GM19240 (cell line): Measurements from ENCODE around the gene CTBP1.

Source experiments
- DNase-seq: peaks from one replicate; pipeline ENCODE4 v3.0.0; 2011; ENCODE audit warnings: low spot score; ENCODE audit not compliant: insufficient read length

Gene CTBP1

GRCh38 chr4:1225272-1226143 is 23.4 kb downstream of the CTBP1 start:
- no peak for DNase-seq

DNA sequence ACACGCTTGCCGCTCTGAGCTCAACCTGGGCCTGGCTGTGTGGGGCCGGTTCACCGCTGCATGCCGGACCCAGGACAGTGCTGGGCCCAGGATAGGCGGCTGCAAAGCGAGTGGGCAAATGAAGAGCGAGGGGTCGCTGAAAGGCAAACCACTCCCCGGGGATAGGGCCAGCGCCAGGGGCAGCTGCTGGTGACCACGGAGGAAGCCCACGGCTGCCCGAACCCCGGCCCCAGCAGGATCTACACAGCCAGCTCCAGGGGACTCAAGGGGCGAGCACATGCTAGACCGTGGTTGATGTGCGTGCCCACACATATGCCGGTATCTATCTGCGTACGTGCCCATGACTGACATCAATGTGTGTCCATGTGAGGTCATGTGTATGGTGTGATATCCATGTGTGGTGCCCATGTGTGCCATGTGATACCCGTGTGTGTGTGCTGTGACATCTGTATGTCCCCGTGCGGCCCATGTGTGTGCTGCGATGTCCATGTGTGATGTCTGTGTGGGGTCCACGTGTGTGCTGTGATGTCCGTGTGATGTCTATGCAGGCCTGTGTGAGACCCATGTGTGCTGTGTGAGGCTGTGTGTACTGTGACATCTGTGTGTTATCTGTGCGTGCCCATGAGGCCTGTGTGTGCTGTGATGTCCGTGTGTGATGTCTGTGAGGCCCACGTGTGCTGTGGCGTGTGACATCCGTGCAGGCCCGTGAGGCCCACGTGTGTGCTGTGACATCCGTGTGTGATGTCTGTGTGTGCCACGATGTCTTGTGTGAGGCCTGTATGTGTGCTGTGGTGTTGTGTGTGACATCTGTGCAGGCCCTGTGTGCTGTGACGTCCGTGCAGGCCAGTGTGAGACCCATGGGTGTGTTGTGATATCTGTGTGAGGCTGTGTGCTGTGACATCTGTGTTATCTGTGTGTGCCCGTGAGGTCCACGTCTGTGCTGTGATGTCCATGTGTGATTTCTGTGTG is 24.8 kb downstream of the CTBP1 start:
- DNase-seq = no peak

DNA sequence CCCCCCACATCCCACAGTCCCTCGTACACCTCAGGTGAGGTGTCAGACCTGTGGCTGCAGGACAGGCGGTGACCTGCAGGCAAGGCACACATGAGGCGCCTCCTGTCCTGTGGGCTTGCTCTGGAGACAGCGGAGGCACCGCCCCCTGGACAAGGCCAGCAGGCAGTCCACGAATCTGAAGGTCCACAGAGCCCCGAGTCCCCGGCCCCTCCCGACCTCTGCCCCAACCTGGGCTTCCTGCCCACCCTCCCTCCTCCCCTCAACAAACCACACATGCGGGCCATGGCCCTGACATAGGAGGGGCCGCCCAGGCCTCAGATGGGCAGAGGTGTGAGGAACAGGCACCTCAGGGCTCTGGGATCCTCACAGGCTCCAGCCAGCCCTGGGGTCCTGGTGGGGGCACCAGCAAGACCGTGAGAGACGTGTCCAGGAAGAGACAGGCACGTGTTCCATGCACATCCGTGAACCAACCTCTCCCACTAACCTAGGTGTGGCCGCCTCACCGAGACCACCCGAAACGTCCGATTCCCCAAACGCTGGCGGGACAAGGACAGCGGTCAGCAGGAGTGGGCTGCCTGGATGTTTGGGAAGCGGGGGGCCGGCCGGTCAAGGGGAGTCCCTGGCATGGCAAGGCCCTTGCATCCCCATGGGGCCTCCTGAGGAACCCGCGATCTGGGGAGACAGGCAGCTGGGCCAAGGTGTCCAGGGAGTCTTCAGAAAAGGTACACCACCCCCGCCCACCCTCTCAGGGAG is 25.8 kb downstream of the CTBP1 start:
- no peak for DNase-seq

- no peak for DNase-seq
Measured at GRCh38 chr4:1222036-1222789, 26.7 kb downstream of the CTBP1 start.

- no peak for DNase-seq
Measured at GRCh38 chr4:1221155-1221870, 27.6 kb downstream of the CTBP1 start.

- DNase-seq = no peak
Measured at GRCh38 chr4:1220566-1220965, 28.4 kb downstream of the CTBP1 start.

- DNase-seq = no peak
Measured at GRCh38 chr4:1219566-1219950, 29.4 kb downstream of the CTBP1 start.

DNA sequence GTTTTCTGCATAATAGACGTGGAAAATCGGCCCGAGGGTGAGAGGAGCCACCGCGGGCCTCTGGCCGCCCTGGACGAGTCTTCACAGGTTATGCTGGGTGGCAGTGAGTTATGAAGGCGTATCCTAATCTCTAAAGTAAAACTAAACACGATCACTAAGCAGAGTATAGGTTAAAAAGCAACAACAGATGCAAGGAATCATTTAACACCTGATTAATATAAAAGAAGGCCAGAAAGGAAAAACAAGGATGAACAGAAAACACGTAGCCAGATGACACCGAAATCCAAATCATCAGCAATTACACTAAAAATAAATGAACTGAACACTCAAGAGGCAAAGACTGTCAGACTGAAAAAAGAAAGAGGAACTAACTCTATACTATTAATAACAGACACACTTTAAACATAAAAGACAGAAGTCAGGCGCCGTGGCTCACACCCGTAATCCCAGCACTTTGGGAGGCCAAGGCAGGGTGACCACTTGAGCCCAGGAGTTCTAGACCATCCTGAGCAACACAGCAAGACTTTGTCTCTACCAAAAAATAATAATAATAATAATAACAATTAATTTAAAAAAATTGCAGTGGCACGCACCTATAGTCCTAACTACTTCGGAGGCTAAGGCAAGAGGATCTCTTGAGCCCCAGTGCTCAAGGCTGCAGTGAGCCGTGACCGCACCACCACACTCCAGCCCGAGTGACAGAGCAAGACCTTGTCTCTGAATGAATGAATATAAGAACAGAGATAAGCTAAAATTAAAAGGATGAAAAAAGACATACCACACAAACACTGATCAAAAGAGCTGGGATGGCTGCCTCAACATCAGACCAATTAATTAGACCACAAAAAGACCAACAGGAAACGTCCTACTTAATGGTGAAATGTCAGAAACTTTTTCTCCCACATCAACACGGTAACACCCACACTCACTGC is 30.0 kb downstream of the CTBP1 start:
- peak; percentile 61 for DNase-seq

DNA sequence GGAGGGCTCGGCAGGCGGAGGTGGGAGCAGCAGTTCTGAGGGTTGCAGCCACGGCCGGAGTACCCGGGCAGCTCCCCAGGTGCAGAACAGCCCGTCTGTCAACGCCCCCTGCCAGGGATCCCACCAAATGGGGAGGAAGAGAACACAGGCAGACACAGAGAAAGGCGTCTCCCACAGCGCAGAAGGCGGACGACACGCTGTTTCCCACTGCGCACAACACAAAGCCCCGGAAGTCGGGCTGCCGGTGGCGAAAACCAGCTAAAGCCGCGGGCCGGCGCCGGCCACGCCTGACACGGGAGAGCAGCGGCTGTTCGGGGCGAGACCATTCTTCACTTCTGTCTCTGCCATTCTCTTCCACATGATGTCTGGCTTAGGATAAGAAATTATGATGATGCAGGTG is 31.6 kb downstream of the CTBP1 start:
- no peak for DNase-seq

GRCh38 chr4:1216869-1217294 is 32.0 kb downstream of the CTBP1 start:
- peak; percentile 60 for DNase-seq

DNA sequence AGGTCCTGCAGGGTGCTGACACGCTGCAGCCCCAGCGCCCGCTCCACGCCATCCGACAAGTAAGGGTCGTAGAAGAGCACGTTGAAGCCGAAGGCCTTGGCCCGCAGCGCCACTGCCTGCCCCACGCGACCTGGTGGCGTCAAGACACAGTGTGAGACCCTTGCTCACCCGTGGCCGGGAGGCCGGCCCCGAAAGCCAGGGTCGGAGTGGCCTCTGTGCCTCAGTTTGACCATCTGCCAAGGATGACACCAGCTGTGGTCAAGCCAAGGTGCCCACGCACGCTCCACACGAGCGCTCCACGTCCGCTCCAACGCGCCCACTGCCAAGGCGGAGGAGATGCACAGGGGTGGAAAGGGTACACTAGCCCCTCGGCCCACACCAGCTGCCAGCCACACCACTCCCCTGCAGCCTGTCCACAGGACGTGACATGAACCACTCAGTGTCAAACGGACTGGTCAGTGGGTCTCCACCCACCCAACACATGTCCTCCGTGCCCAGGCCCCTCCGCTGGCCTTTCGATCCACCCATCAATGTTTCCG is 32.8 kb downstream of the CTBP1 start:
- no peak for DNase-seq

DNA sequence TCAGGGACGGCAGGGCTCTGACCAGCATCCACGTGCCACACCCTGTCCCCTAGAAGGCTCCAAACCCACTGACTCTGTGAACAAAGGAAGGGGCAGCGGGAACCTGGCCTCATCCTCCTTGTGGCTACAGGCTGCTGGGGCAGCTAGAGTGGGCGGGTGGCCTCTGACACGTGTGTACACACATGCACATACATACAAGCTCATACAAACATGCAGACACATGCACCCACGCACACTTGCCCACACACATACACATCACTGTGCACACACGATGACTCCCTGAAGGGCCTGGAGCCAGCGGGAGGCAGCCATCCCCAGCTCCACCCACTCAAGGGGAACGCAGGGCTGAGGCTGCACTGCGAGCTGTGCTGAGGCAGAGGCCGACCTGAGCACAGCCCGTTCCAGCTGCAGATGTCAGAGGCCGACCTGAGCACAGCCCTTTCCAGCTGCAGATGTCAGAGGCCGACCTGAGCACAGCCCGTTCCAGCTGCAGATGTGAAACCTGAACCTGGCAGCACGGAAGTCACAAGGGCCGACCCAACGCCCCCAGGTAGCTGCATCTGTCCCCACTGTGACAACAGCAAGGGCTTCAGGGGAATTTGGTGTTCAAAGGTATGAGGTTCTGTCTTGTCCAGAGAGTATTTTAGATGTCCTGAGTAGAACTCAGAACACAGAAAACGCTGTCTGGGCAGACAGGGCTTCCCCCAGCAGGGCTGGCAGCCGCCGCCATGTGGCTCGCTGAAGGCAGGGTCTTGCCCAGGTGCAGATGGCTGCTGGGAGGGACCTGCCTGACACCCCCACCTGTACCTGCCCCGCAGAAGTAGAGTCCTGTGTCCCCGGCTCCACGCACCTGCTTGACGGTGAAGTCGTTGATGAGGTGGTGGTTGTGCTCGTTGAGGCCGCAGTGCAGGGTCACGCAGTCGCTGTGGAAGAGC is 33.5 kb downstream of the CTBP1 start:
- DNase-seq = peak; percentile 64

DNA sequence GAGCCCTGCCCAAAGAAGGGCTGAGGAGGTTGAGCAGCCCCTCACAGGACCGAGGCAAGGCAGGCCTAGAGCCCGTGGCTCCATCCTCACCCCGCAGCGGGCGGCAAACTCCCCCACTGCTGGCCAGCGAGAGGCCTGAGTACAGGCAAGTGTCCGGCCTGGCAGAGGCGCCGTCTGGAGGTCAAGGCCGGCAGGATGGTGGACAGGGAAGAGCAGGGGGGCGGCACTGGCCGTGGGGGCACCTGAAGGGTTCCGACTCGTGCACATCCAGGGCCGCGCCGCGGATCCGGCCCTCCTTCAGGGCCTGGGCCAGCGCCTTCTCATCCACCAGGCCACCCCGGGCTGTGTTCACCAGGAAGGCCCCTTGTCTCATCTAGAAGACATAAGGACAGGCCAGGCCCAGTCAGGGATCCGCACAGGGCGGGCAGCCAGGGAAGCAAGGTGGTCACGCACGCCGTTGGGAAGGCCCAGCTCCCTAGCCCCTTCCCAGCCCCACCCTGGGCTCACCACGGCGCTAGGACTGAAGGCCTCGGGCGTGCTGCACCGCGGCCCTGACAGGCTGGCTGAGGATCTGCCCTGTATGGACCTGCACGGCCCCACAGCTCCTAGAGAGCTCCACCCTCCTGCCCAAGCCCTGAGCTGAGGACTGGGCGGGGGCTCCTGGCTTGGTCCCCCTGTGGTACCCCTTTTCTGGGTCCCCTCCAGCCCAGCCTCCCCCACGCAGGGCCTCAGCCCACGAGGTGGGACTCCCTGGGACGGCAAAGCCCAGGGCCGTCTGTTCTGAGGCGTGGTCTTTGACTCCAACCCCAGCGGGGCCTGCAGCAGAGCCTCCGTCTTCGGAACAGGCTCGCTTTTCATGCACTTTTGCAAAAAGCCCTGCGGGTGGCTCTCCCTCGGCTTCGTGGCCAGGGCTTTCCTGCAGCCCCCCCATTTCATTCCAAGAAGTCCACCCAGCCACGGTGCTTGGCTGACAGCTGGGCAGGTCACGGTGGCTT is 34.5 kb downstream of the CTBP1 start:
- DNase-seq = no peak

- DNase-seq = no peak
Measured at GRCh38 chr4:1213336-1213995, 35.5 kb downstream of the CTBP1 start.

- no peak for DNase-seq
Measured at GRCh38 chr4:1212546-1213335, 36.2 kb downstream of the CTBP1 start.
